ENCODE data around the gene PNMA6A. TPM values are rescaled to one million over a fixed set of nuclear protein-coding genes. Genes with fewer than 3 reads are reported as not detected.
"Not testable (repeated sequence)": the region's sequence is repeated elsewhere in the genome, so short reads cannot be mapped to it uniquely, and the experiment has no call there.

The PNMA6A gene
- total RNA-seq, 4 donors from 2014 or later = 2.3 to 4.9 (median 4.4) TPM

DNA sequence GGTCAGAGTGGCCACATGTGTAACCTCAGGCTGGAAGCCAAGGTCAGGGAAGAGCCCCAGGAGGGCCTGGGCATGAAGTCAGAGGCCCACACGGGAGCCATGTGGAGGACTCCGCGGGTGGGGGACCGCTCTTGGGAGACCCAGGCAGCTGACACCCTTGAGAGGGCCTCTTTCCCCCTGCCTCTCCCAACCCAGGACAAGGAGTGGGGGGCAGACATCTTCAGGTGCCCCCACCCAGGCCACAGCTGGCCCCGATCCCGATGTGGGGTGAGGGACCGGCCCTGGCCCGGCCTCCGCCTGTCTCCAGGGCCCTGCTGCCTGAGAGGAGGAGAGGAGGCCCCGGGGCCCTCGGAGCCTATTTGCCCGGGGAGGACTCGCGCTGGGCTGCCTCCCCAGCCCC lies 3.1 kb downstream of the PNMA6A start:
- H3K4me1 ChIP-seq = no peaks in the 10 kb centered on the region
- no peaks in the 10 kb centered on the region for H3K27me3 ChIP-seq
- DNase-seq = no peak
- no peak overlapping the region for H3K4me3 ChIP-seq (replicated peaks in 1 of 3)
- H3K36me3 ChIP-seq = no peaks in the 10 kb centered on the region
- intact Hi-C loops (cut with DNase I) = no loop called here
- no peak for TF ChIP-seq POLR2A (IDR thresholded peaks at IDR 0.05)
- TF ChIP-seq, protein P1, sequence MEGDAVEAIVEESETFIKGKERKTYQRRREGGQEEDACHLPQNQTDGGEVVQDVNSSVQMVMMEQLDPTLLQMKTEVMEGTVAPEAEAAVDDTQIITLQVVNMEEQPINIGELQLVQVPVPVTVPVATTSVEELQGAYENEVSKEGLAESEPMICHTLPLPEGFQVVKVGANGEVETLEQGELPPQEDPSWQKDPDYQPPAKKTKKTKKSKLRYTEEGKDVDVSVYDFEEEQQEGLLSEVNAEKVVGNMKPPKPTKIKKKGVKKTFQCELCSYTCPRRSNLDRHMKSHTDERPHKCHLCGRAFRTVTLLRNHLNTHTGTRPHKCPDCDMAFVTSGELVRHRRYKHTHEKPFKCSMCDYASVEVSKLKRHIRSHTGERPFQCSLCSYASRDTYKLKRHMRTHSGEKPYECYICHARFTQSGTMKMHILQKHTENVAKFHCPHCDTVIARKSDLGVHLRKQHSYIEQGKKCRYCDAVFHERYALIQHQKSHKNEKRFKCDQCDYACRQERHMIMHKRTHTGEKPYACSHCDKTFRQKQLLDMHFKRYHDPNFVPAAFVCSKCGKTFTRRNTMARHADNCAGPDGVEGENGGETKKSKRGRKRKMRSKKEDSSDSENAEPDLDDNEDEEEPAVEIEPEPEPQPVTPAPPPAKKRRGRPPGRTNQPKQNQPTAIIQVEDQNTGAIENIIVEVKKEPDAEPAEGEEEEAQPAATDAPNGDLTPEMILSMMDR (IDR thresholded peaks at IDR 0.05) = no peak
- H3K9me3 ChIP-seq = no peaks in the 10 kb centered on the region
- WGBS, 2 donors = 56% methylated on average over 3 of the region's 14 CpGs; no CpG with 5 or more reads in 1 of the 2 donors
- H3K27ac ChIP-seq = no peak overlapping the region

DNA sequence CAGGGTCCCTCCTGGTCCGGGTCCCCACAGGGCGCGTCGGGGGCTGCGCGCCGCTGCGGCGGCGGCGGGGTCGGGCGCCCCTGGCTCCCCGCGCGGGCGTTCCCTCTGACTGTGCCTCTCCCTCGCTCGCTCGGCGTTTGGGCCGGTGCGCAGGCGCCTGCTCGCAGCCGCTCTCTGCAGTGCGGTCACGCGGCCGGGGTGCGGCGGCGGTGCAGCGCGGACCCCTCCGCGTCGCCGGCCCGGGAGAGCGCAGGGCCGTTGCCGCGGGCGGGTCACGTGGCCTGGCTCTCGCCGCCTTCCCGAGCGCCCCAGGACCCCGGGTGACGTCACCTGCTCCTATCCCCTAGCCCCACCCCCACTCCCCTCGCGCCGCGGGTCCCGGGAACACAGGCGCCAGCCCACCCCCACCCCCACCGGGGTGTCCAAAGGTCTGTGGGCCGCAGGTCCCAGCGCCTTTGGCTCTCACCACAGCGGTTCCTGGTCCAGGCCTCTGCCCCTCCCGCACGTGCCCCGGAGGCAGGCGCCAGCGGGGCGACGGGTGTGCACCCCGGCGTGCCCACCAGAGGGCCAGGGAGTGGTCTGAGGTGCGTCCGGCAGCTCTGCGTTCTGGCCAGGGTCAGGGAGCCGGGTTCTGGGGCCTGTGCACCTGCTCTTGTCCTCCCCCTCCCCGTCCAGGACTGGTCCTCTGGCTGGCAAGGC lies 5.3 kb downstream of the PNMA6A start:
- WGBS, 2 donors = no CpG with 5 or more reads among the region's 76 CpGs
- H3K9me3 ChIP-seq; intact Hi-C loops (cut with DNase I); H3K27ac ChIP-seq; H3K36me3 ChIP-seq; H3K4me3 ChIP-seq (replicated peaks in 1 of 3); H3K27me3 ChIP-seq; DNase-seq; H3K4me1 ChIP-seq: not testable (repeated sequence)

DNA sequence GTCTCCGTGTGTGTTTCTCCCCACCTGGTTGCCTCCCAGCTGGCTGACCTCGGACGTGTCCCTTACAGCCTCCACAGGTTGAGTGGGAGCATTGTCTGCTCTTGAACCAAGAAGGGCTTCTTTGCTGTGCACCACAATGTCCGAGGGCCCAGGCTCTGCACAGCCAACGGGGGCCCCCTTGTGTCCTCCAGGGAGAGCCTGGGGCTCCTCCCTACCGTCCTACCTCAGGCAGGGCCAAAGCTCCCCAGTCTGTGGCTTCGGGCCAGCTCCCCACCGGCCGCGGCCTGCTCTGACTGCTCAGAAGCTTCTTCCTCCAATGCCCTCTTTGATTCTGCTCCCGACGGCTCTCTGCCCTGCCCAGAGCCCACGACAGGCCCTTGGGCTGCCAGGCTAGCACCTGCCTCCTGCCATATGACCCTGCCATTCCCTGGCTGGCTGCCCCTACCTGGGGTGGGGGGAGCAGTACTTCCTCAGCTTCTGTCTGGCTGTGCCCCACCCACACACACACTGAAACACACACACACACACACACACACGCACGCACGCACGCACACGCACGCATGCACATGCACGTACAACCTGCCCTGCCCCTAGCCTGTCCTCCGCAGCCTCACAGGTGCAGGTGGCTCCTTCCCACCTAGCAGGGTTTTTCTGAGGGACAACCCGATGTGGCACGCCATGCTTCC lies 11.1 kb downstream of the PNMA6A start:
- WGBS, 2 donors = 80% methylated on average over 1 of the region's 23 CpGs; no CpG with 5 or more reads in 1 of the 2 donors

DNA sequence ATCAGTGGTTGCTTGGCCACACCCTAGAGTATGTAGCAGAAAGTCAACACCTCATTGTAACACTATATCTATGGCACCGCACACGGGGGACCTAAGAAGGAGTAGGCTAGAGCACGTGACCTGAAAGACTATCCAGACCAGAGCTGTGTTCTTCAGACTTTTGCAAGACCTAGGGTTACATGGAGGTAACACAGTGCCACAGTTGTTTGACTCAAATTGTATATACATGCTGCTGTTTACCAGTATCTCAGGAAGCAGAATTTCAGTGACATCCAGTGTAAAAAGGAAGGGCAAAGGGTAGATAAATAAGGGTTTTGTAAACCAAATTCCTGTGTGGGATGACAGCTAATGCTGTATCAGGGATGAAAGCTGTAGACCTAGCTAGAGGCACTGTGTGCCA lies 30.2 kb downstream of the PNMA6A start:
- intact Hi-C loops (cut with DNase I) = no loop called here
- no peaks in the 10 kb centered on the region for H3K4me1 ChIP-seq
- H3K4me3 ChIP-seq (replicated peaks in 1 of 3) = no peak overlapping the region
- no peak for TF ChIP-seq POLR2A (IDR thresholded peaks at IDR 0.05)
- TF ChIP-seq, protein P1 (IDR thresholded peaks at IDR 0.05) = no peak
- H3K9me3 ChIP-seq = no peaks in the 10 kb centered on the region
- H3K36me3 ChIP-seq = no peaks in the 10 kb centered on the region
- DNase-seq = no peak
- no peaks in the 10 kb centered on the region for H3K27me3 ChIP-seq
- H3K27ac ChIP-seq = no peak overlapping the region
- WGBS, 2 donors = 91 to 100% methylated on average over 1 to 3 of the region's 3 CpGs

More for the DNA sequence above, 11.1 kb downstream of the PNMA6A start:
- intact Hi-C loops (cut with DNase I); H3K4me3 ChIP-seq (replicated peaks in 1 of 3); H3K27ac ChIP-seq; H3K9me3 ChIP-seq; H3K4me1 ChIP-seq; H3K27me3 ChIP-seq; H3K36me3 ChIP-seq: not testable (repeated sequence)
- DNase-seq = peak; percentile 13 to 26

DNA sequence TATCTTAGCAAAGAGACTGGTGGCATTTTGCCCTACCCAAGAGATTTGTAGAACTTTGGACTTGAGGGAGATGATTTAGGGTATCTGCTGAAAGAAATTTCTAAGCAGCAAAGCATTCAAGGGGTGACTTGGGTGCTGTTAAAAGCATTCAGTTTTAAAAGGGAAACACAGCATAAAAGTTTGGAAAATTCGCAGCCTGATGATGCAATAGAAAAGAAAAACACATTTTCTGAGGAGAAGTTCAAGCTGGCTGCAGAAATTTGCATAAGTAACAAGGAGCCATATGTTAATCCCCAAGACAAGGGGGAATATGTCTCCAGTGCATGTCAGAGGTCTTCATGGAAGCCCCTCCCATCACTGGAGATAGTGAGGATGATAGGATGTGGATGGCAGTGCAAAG lies 32.7 kb downstream of the PNMA6A start:
- H3K36me3 ChIP-seq; intact Hi-C loops (cut with DNase I); H3K4me1 ChIP-seq; H3K27me3 ChIP-seq; H3K27ac ChIP-seq; H3K9me3 ChIP-seq; H3K4me3 ChIP-seq (replicated peaks in 1 of 3); DNase-seq: not testable (repeated sequence)
- WGBS, 2 donors = 89 to 96% methylated on average over 1 of the region's 1 CpG

DNA sequence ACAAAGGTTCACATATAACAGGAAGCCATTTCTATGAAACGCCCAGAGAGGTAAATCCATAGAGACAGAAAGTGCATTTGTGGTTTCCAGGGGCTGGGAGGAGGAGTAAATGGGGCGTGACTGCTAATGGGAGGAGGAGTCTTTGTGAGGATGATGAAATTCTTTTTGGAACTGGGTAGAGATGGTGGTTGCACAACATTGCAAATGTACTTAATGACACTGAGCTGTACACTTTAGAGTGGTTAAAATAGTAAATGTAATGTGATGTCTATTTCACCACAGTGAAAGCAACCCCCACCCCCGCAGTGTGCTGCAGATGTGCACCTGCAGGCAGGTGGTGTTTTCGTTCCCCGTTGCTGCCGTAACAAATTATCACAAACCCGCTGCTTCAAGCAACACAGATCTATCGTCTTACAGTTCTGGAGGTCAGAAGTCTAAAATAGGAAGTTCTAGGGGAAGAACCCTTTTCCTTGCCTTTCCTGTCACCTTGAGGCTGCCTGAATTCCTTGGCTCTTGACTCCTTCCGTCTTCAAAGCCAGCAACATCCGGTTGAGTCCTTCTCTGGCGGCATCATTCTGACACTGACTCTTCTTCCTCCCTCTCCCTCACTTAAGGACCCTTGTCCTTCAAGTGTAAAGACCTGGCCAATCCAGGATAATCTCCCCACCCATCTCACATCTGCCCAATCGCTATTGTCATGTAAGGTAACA lies 34.0 kb downstream of the PNMA6A start:
- WGBS, 2 donors = 33 to 61% methylated on average over 2 of the region's 12 CpGs
- H3K4me3 ChIP-seq (replicated peaks in 1 of 3); H3K27ac ChIP-seq; H3K9me3 ChIP-seq; DNase-seq; H3K4me1 ChIP-seq; intact Hi-C loops (cut with DNase I); H3K36me3 ChIP-seq; H3K27me3 ChIP-seq: not testable (repeated sequence)

DNA sequence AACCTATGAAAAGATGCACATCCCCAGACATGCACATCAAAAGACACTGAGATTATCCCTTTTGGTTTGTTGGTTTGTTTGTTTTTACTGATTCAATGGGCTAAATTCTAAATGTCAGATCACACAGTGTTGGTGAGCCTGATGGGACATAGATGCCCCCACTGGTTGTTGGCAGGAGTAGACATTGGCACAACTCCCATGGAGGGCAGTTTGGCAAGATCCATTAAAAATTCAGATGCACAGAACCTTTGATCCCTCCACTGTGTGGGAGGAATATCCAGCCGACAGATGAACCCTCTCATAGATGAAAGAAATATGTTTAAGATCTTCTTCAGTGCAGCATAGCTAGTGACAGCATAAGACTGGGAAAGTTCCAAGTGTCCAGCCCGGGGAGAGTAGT lies 38.5 kb downstream of the PNMA6A start:
- DNase-seq; H3K27me3 ChIP-seq; H3K27ac ChIP-seq; H3K36me3 ChIP-seq; intact Hi-C loops (cut with DNase I); H3K9me3 ChIP-seq; H3K4me1 ChIP-seq; H3K4me3 ChIP-seq (replicated peaks in 1 of 3): not testable (repeated sequence)
- no CpG with 5 or more reads among the region's 2 CpGs for WGBS, 2 donors

DNA sequence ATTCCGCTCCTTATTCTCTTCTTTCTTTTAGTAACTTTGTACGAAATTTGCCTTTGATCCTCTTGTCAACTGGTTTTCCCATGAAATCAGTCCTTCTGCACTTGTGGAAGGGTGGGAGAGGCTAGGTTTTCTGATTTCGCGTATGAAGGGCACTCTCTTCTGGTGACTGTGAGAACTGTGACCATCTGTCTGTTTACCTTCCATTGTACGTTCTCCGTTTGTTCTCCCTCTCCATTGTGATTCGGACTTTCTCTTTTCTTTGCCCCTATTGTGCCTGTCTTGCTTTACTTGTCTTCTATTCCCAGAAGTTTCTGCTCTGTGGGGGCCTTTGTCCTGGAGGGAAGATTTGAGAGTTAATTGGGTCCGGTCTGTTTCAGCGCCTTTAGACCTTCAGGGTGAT lies 41.6 kb downstream of the PNMA6A start:
- H3K27me3 ChIP-seq; H3K36me3 ChIP-seq; DNase-seq; intact Hi-C loops (cut with DNase I); H3K9me3 ChIP-seq; H3K4me1 ChIP-seq; H3K4me3 ChIP-seq (replicated peaks in 1 of 3); H3K27ac ChIP-seq: not testable (repeated sequence)
- WGBS, 2 donors = no CpG with 5 or more reads among the region's 9 CpGs

DNA sequence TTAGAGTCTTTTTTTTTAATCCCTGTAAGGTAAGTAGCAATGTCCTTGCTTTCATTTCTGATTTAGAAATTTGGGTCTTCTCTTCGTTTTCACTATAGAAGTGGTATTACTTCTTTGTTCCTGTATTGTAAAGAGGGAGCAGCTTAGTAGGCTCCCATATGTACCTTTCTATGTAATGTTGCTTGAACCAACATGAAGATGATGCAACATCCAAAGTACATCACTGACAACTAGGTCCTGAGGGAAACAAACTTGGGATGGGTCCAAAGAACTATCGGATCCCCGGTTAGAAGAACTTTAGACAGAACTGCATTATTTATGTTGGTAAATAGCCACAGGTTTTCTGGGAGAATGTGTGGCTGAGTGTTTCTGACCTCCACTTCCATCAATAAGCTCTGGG lies 45.5 kb downstream of the PNMA6A start:
- intact Hi-C loops (cut with DNase I); H3K4me3 ChIP-seq (replicated peaks in 1 of 3); H3K27ac ChIP-seq; H3K9me3 ChIP-seq; DNase-seq; H3K27me3 ChIP-seq; H3K36me3 ChIP-seq; H3K4me1 ChIP-seq: not testable (repeated sequence)
- WGBS, 2 donors = no CpG with 5 or more reads among the region's 3 CpGs

DNA sequence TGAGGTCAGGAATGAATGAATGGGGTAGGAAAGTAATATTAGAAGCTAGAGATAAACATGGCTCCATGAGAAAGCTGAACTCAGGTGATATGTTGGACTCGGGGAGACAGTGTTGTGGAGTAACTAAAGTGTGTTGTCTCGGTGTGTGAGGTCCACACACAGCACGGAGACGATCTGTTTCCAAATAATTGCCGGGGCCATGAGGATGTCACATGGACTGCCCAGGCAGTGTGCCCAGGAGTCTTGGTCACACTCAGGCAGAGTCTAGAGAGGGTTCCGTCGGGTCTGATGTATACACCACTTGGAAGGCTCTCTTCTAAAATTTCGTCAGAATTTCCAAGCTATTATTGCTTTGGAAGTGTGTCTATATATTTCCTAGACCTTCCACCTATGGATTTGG lies 48.0 kb downstream of the PNMA6A start:
- H3K9me3 ChIP-seq; H3K27me3 ChIP-seq; H3K27ac ChIP-seq; DNase-seq; H3K4me3 ChIP-seq (replicated peaks in 1 of 3); H3K4me1 ChIP-seq; intact Hi-C loops (cut with DNase I); H3K36me3 ChIP-seq: not testable (repeated sequence)
- WGBS, 2 donors = no CpG with 5 or more reads among the region's 8 CpGs
